H1 (cell line): ENCODE measurements around the gene KRTAP10-5. TPM values are rescaled to one million over a fixed set of nuclear protein-coding genes. Genes with fewer than 3 reads are reported as not detected.

Experiments used
- CTCF ChIA-PET: fragments of 300-600 bp; sonication (Branson Sonifier 250); formaldehyde crosslinking; loops from one replicate; lab custom pipeline; 2021; ENCODE audit not compliant: partially characterized antibody; lab: Charles Lee
- POLR2A ChIA-PET: fragments of 300-600 bp; sonication (Branson Sonifier 250); formaldehyde crosslinking; loops from one replicate; lab custom pipeline; 2021; ENCODE audit warnings: inconsistent platforms; ENCODE audit not compliant: partially characterized antibody; lab: Charles Lee
- DNase-seq, 2 experiments: peaks; one replicate each; pipeline versions ENCODE4 v3.0.0 to v3.0.0-alpha.2; 2010 to 2022; ENCODE audit warnings: low spot score in 2 of 2, low read depth in 1 of 2, mixed read lengths in 1 of 2
- FAIRE-seq: peaks from 2 replicates; lab custom pipeline; 2011; peaks lifted over from hg19 to GRCh38; lab: Jason Lieb, UNC
- H2AFZ ChIP-seq: 2 replicates; pipeline ENCODE4 v1.8.1; 2012; ENCODE audit warnings: low read length, inconsistent platforms
- H2AK5ac ChIP-seq: 2 replicates; pipeline ENCODE4 v1.6.1; 2013; ENCODE audit warnings: low read depth, low read length
- H2BK120ac ChIP-seq: replicated peaks from 2 replicates; pipeline ENCODE3; 2013; ENCODE audit warnings: low read depth, low read length, inconsistent platforms
- H2BK12ac ChIP-seq: 2 replicates; pipeline ENCODE4 v1.6.1; 2013; ENCODE audit warnings: low read depth, low read length
- H2BK15ac ChIP-seq: 2 replicates; pipeline ENCODE4 v1.6.1; 2013; ENCODE audit warnings: low read length
- H2BK20ac ChIP-seq: 2 replicates; pipeline ENCODE4 v1.6.1; 2013; ENCODE audit warnings: low read length
- H2BK5ac ChIP-seq: 2 replicates; pipeline ENCODE4 v1.6.1; 2013; ENCODE audit warnings: low read depth, low read length
- H3K14ac ChIP-seq: 2 replicates; pipeline ENCODE4 v1.6.1; 2013; ENCODE audit warnings: inconsistent platforms; ENCODE audit not compliant: insufficient read length
- H3K18ac ChIP-seq: 2 replicates; pipeline ENCODE4 v1.6.1; 2013; ENCODE audit warnings: low read length; ENCODE audit errors: extremely low read depth
- H3K23ac ChIP-seq: 2 replicates; pipeline ENCODE4 v1.6.1; 2013; ENCODE audit warnings: inconsistent platforms; ENCODE audit not compliant: insufficient read length
- H3K23me2 ChIP-seq: 2 replicates; pipeline ENCODE4 v1.6.1; 2013; ENCODE audit warnings: low read depth, low read length
- H3K27ac ChIP-seq: 2 replicates; pipeline ENCODE4 v1.6.1; 2011; ENCODE audit warnings: low read depth, low read length, inconsistent platforms
- H3K27me3 ChIP-seq, 4 experiments: replicated peaks in 1 of 4; 1 replicate in 1 of 4; 2 replicates in 3 of 4; pipeline versions ENCODE4 v1.6.1 to v1.8.1; 2011 to 2013; ENCODE audit warnings: low read length in 3 of 4, mild to moderate bottlenecking in 3 of 4, inconsistent platforms in 2 of 4, mixed read lengths in 2 of 4, moderate library complexity in 1 of 4; ENCODE audit not compliant: control insufficient read depth in 3 of 4, insufficient read depth in 3 of 4; ENCODE audit errors: extremely low read depth in 1 of 4
- H3K36me3 ChIP-seq, 4 experiments: 2 replicates each; pipeline versions ENCODE4 v1.6.1 to v1.8.1; 2011 to 2013; ENCODE audit warnings: mild to moderate bottlenecking in 4 of 4, low read length in 3 of 4, moderate library complexity in 2 of 4, control low read depth in 1 of 4, inconsistent platforms in 1 of 4; ENCODE audit not compliant: insufficient read depth in 4 of 4, control insufficient read depth in 2 of 4
- H3K4ac ChIP-seq: replicated peaks from 2 replicates; pipeline ENCODE3; 2013; ENCODE audit warnings: low read length, low read depth, mixed read lengths, inconsistent platforms; ENCODE audit not compliant: insufficient read length
- H3K4me1 ChIP-seq, 4 experiments: replicated peaks in 1 of 4; 1 replicate in 1 of 4; 2 replicates in 3 of 4; pipeline versions ENCODE4 v1.6.1 to v1.8.1; 2011 to 2013; ENCODE audit warnings: low read length in 3 of 4, inconsistent platforms in 2 of 4, mixed read lengths in 1 of 4; ENCODE audit not compliant: insufficient read depth in 4 of 4, control insufficient read depth in 3 of 4
- H3K4me2 ChIP-seq, 2 experiments: 2 replicates each; pipeline versions ENCODE4 v1.6.1 to v1.8.1; 2011 to 2013; ENCODE audit warnings: low read depth in 2 of 2, low read length in 2 of 2, control low read depth in 1 of 2, inconsistent platforms in 1 of 2, mild to moderate bottlenecking in 1 of 2; ENCODE audit not compliant: insufficient read depth in 1 of 2
- H3K4me3 ChIP-seq, 4 experiments: fragments of 200-600, 300-600 bp in 1 of 4; sonication (generic), shearing (Covaris generic), sonication (Bioruptor Twin) in 1 of 4; 2 replicates each; pipeline versions ENCODE4 v1.5.1 to v1.8.1; 2011 to 2016; ENCODE audit warnings: low read length in 4 of 4, low read depth in 3 of 4, control low read depth in 2 of 4, inconsistent platforms in 2 of 4, mild to moderate bottlenecking in 2 of 4, mixed read lengths in 1 of 4, moderate library complexity in 1 of 4; ENCODE audit not compliant: insufficient read depth in 2 of 4; ENCODE audit errors: extremely low read depth in 1 of 4
- H3K56ac ChIP-seq: replicated peaks from 2 replicates; pipeline ENCODE3; 2013; ENCODE audit warnings: low read depth, mild to moderate bottlenecking, mixed read lengths, low read length, inconsistent platforms; ENCODE audit not compliant: insufficient read length
- H3K79me1 ChIP-seq: 2 replicates; pipeline ENCODE4 v1.6.1; 2013; ENCODE audit warnings: low read depth, low read length, control low read depth
- H3K79me2 ChIP-seq, 2 experiments: 2 replicates each; pipeline versions ENCODE4 v1.6.1 to v1.8.1; 2012 to 2013; ENCODE audit warnings: low read length in 2 of 2, mild to moderate bottlenecking in 2 of 2, inconsistent platforms in 1 of 2; ENCODE audit not compliant: insufficient read depth in 2 of 2, control insufficient read depth in 1 of 2
- H3K9ac ChIP-seq, 4 experiments: replicated peaks in 1 of 4; 1 replicate in 1 of 4; 2 replicates in 3 of 4; pipeline versions ENCODE4 v1.6.1 to v1.8.1; 2011 to 2013; ENCODE audit warnings: low read depth in 3 of 4, low read length in 3 of 4, control low read depth in 2 of 4, mild to moderate bottlenecking in 2 of 4, moderate library complexity in 2 of 4, inconsistent platforms in 1 of 4; ENCODE audit errors: extremely low read depth in 1 of 4
- H3K9me3 ChIP-seq, 2 experiments: 2 replicates each; pipeline versions ENCODE4 v1.6.1 to v1.8.1; 2012 to 2013; ENCODE audit warnings: mild to moderate bottlenecking in 2 of 2, moderate library complexity in 2 of 2, control low read depth in 1 of 2, inconsistent platforms in 1 of 2, low read depth in 1 of 2, low read length in 1 of 2, mixed read lengths in 1 of 2; ENCODE audit not compliant: insufficient read depth in 2 of 2
- H4K20me1 ChIP-seq, 2 experiments: replicated peaks in 1 of 2; 2 replicates each; pipeline versions ENCODE3 to v1.8.1; 2011 to 2013; ENCODE audit warnings: inconsistent platforms in 2 of 2, low read length in 2 of 2, mild to moderate bottlenecking in 1 of 2; ENCODE audit not compliant: insufficient read depth in 2 of 2, control insufficient read depth in 1 of 2
- H4K5ac ChIP-seq: 2 replicates; pipeline ENCODE4 v1.6.1; 2013; ENCODE audit warnings: low read length, low read depth, mixed read lengths, inconsistent platforms; ENCODE audit not compliant: insufficient read length
- H4K8ac ChIP-seq: 2 replicates; pipeline ENCODE4 v1.8.0; 2013; ENCODE audit warnings: mild to moderate bottlenecking, moderate library complexity, low read length, inconsistent platforms; ENCODE audit not compliant: insufficient read depth; ENCODE audit errors: extremely low read depth
- H4K91ac ChIP-seq: replicated peaks from 2 replicates; pipeline ENCODE3; 2013; ENCODE audit warnings: low read length, mixed read lengths, inconsistent platforms; ENCODE audit not compliant: insufficient read length
- EGR1 ChIP-seq: IDR thresholded peaks from 2 replicates; pipeline ENCODE4 v1.6.1; 2011; ENCODE audit warnings: low read depth, low read length, borderline replicate concordance
- JUND ChIP-seq: IDR thresholded peaks from 2 replicates; pipeline ENCODE4 v1.6.1; 2011; ENCODE audit warnings: mild to moderate bottlenecking, improper control_type of control experiment, low read length
- RBBP5 ChIP-seq: IDR thresholded peaks from 2 replicates; pipeline ENCODE4 v1.7.1; 2012; ENCODE audit warnings: low read depth, mild to moderate bottlenecking, inconsistent platforms, low read length, moderate library complexity, borderline replicate concordance
- SIRT6 ChIP-seq: IDR thresholded peaks from one replicate; pipeline ENCODE4 v1.7.1; 2012; ENCODE audit warnings: low read length, inconsistent platforms
- WGBS, 2 experiments: shearing (Covaris generic) in 1 of 2; methylation state at CpG; one replicate each; pipeline versions ENCODE4 v1.1.6 to v1.1.7; 2013 to 2015; ENCODE audit warnings: low lambda C conversion rate in 2 of 2, mixed read lengths in 2 of 2, inconsistent platforms in 1 of 2, low coverage in 1 of 2, missing lambda C conversion rate in 1 of 2; ENCODE audit not compliant: insufficient replicate concordance in 2 of 2, insufficient coverage in 1 of 2, insufficient read length in 1 of 2; ENCODE audit errors: extremely low coverage in 1 of 2, missing lambda C conversion rate in 1 of 2; 5-methylcytosine and 5-hydroxymethylcytosine counted together
- polyA plus RNA-seq, 7 experiments: library from polyadenylated mRNA; depleted of rRNA in 3 of 7; stranded (reverse) in 5 of 7; unstranded in 2 of 7; fragments of >200 nt in 5 of 7; fragments of 200-250 nt in 2 of 7; gene quantifications; 1 replicate in 5 of 7; 2 replicates in 1 of 7; 4 replicates in 1 of 7; pipeline versions ENCODE4 v1.2.1 to v1.2.3, GENCODE V29; 2011 to 2013; ENCODE audit warnings: missing spikeins in 2 of 7, mixed read lengths in 2 of 7
- total RNA-seq: library from RNA; stranded (reverse); fragmentation: NEBNext Ultra II Directional; extraction: Animal tissue kit (Norgen Biotek cat#: 25700); gene quantifications from 2 replicates; pipeline ENCODE4 v1.2.1, GENCODE V29; 2021

The KRTAP10-5 gene
- total and polyA plus RNA-seq, 2 of the 8 experiments (the other 6 are each of a cell fraction or from before 2014, with no cell fraction given), result 0.09 TPM; not detected in 1

DNA sequence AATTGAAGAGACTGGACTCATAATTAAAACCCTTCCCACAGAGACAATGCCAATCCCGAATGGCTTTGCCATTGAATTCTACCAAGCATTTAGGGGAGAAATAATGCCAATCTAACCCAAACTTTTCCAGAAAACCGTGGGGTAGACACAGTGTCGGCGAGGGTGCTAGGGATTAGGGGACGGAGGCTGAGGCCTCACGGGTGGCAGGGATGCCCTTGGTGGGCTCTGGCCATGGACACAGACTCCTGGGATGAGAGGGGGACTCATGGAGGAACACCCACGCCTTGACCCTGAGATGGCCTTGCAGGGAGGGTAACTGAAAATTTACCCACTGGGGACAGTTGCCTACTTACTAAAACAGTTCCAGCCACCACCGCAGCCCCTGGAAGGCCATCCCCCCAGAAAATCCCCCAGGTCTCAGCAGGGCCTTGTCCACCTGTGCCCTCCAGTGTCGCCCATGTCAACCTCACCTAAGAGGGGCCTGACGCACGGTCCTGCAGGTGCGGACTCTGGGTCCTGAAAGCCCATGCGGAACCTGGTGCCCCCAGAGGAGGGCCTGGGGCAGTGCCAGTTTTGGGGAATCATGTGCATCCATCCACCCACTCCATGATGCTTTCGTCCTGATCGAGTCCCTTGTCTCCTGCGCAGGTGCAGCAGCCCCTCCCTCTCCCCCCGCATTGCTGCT is 1.9 kb downstream of the KRTAP10-5 start:
- no peak overlapping the region for H4K91ac ChIP-seq
- H4K5ac ChIP-seq, result no peak overlapping the region
- DNase-seq (no peak), FAIRE-seq (no peak)
- H3K4me2 ChIP-seq, result no peak overlapping the region
- H2BK5ac ChIP-seq, result no peak overlapping the region
- H3K9ac ChIP-seq, result no peak overlapping the region
- no peak overlapping the region for H3K4me3 ChIP-seq
- H3K4me1 ChIP-seq, result peaks cover 0 to 8% (median 0%) of the 10 kb centered on the region in 4 experiments; a peak in 1 of 7 replicates
- H2AFZ ChIP-seq, result no peak overlapping the region
- H3K36me3 ChIP-seq, result no peaks in the 10 kb centered on the region
- TF ChIP-seq SIRT6 (no peak), EGR1 (no peak), RBBP5 (no peak), JUND (no peak)
- TF ChIP-seq, all 59 proteins: peak for 0
- no peak overlapping the region for H3K14ac ChIP-seq
- H2BK12ac ChIP-seq, result no peak overlapping the region
- H3K4ac ChIP-seq, result no peak overlapping the region
- H3K9me3 ChIP-seq, result peaks cover 0 to 9% of the 10 kb centered on the region in 2 experiments; a peak in 2 of 4 replicates
- H3K56ac ChIP-seq, result no peak overlapping the region
- H3K23me2 ChIP-seq, result no peaks in the 10 kb centered on the region
- H2BK15ac ChIP-seq, result no peak overlapping the region
- H3K79me1 ChIP-seq, result no peaks in the 10 kb centered on the region
- ChIA-PET POLR2A (no interaction called here), CTCF (interaction anchor here (1.2 kb wide), 1 partner anchor 53 kb away, joined by 3 read pairs; no protein-coding TSS in a partner anchor)
- H3K23ac ChIP-seq, result no peak overlapping the region
- no peak overlapping the region for H3K27ac ChIP-seq
- no peak overlapping the region for H2BK120ac ChIP-seq
- 94% methylated on average over 13 of the region's 17 CpGs; no CpG with 5 or more reads in 1 of the 2 experiments for WGBS, 2 experiments
- no peak overlapping the region for H2AK5ac ChIP-seq
- H2BK20ac ChIP-seq, result no peak overlapping the region
- H3K79me2 ChIP-seq, result no peaks in the 10 kb centered on the region
- no peak overlapping the region for H4K8ac ChIP-seq
- H3K18ac ChIP-seq, result no peak overlapping the region
- H4K20me1 ChIP-seq, result no peaks in the 10 kb centered on the region
- H3K27me3 ChIP-seq, result no peaks in the 10 kb centered on the region; a peak in 1 of 7 replicates
